HG03442 (cell line): ENCODE results near the gene AMACR.

Source experiments
- ATAC-seq: cut with Tn5 transposase; IDR thresholded peaks from one replicate; pipeline ENCODE4 v1.9.1; 2021; ENCODE audit warnings: mild to moderate bottlenecking, moderate library complexity; ENCODE audit not compliant: unreplicated experiment

AMACR gene

GRCh38 chr5:34009610-34010009, 1.8 kb upstream of the AMACR start:
- ATAC-seq = no peak

- no peak for ATAC-seq
These were observed 952 bp upstream of the AMACR start for GRCh38 chr5:34008802-34009201.

- no peak for ATAC-seq
These were observed 639 bp downstream of the AMACR start for GRCh38 chr5:34007201-34007620.

GRCh38 chr5:34005681-34006080, 2.2 kb downstream of the AMACR start:
- no peak for ATAC-seq

GRCh38 chr5:34005211-34005610, 2.6 kb downstream of the AMACR start:
- no peak for ATAC-seq

GRCh38 chr5:34003941-34004340, 3.9 kb downstream of the AMACR start:
- no peak for ATAC-seq

- no peak for ATAC-seq
These were observed 5.1 kb downstream of the AMACR start for GRCh38 chr5:34002629-34003328.

GRCh38 chr5:34001241-34001841, 6.5 kb downstream of the AMACR start:
- no peak for ATAC-seq

GRCh38 chr5:33999978-34000377, 7.9 kb downstream of the AMACR start:
- no peak for ATAC-seq

- ATAC-seq = peak; percentile 64
These were observed 10.4 kb downstream of the AMACR start for GRCh38 chr5:33997331-33997983.

- ATAC-seq = no peak
These were observed 12.0 kb downstream of the AMACR start for GRCh38 chr5:33995865-33996264.

GRCh38 chr5:33994845-33995244, 13.0 kb downstream of the AMACR start:
- peak; percentile 48 for ATAC-seq

- no peak for ATAC-seq
These were observed 15.0 kb downstream of the AMACR start for GRCh38 chr5:33992864-33993263.

- no peak for ATAC-seq
These were observed 22.4 kb downstream of the AMACR start for GRCh38 chr5:33985447-33985846.

GRCh38 chr5:33984671-33985124, 23.2 kb downstream of the AMACR start, which contains the start of gene SLC45A2:
SLC45A2 (minus strand) TSS chr5:33984693; CDS start chr5:33984583, 110 bp downstream.
- no peak for ATAC-seq

GRCh38 chr5:33984178-33984577, 23.7 kb downstream of the AMACR start:
- ATAC-seq = no peak

- ATAC-seq = no peak
These were observed 26.3 kb downstream of the AMACR start for GRCh38 chr5:33981408-33982162.

GRCh38 chr5:33980030-33980429, 27.8 kb downstream of the AMACR start:
- no peak for ATAC-seq

- ATAC-seq = no peak
These were observed 29.5 kb downstream of the AMACR start for GRCh38 chr5:33978306-33978705.

- ATAC-seq = no peak
These were observed 31.5 kb downstream of the AMACR start for GRCh38 chr5:33976307-33976706.

GRCh38 chr5:33975852-33976251, 32.0 kb downstream of the AMACR start:
- no peak for ATAC-seq
